Body of pancreas (tissue), 4 donors: ENCODE results near the gene MAGI1. TPM values are rescaled to one million over a fixed set of nuclear protein-coding genes. Genes with fewer than 3 reads are reported as not detected.

ENCODE experiments used
- ATAC-seq: fragments of 150-250 bp; one replicate; pipeline ENCODE4 v1.9.1; 2016
- DNase-seq, 4 donors: peaks; one replicate each; pipeline ENCODE4 v3.0.0-alpha.2; 2019
- H3K27ac ChIP-seq, 4 donors: fragments of 200-600 bp; sonication (generic); 1 replicate in 3 of 4; 2 replicates in 1 of 4; pipeline versions ENCODE4 v1.5.1 to v1.6.1; 2016 to 2019; ENCODE audit warnings: mild to moderate bottlenecking in 1 of 4, mixed read lengths in 1 of 4, moderate library complexity in 1 of 4
- H3K27me3 ChIP-seq, 2 donors: fragments of 200-600 bp; sonication (generic); one replicate each; pipeline ENCODE4 v1.6.0; 2016; ENCODE audit warnings: mild to moderate bottlenecking in 1 of 2
- H3K36me3 ChIP-seq, 2 donors: fragments of 200-600 bp; sonication (generic); replicated peaks in 1 of 2; 2 replicates each; pipeline ENCODE4 v1.5.1; 2016; ENCODE audit warnings: low read depth in 2 of 2; ENCODE audit not compliant: insufficient read depth in 1 of 2
- H3K4me1 ChIP-seq: fragments of 200-600 bp; sonication (generic); one replicate; pipeline ENCODE4 v1.6.0; 2016
- H3K4me3 ChIP-seq, 2 donors: fragments of 200-600 bp; sonication (generic); 1 replicate in 1 of 2; 2 replicates in 1 of 2; pipeline ENCODE4 v1.5.1; 2016 to 2019
- H3K9me3 ChIP-seq, 3 donors: fragments of 200-600 bp; sonication (generic); 1 replicate in 2 of 3; 2 replicates in 1 of 3; pipeline ENCODE4 v1.5.1; 2016
- CTCF ChIP-seq, 7 experiments: fragments of 450-650 bp in 4 of 7; fragments of 200-600 bp in 3 of 7; sonication (generic) in 3 of 7; IDR thresholded peaks; one replicate each; pipeline ENCODE4 v1.5.1; 2016 to 2019; ENCODE audit warnings: antibody characterized with exemption in 7 of 7
- POLR2A ChIP-seq, 3 donors: fragments of 450-650 bp; IDR thresholded peaks; one replicate each; pipeline ENCODE4 v1.6.1; 2016; ENCODE audit warnings: antibody characterized with exemption in 3 of 3, mild to moderate bottlenecking in 2 of 3
- WGBS, 2 donors: methylation state at CpG; one replicate each; pipeline ENCODE4 v1.1.5; 2017; 5-methylcytosine and 5-hydroxymethylcytosine counted together
- intact Hi-C: fragments of 100-400 bp; cut with DNase I; formaldehyde crosslinking; loops from one replicate; pipeline ENCODE4 v1.15.1; 2023
- total RNA-seq, 2 donors: library from RNA; depleted of rRNA; stranded (reverse); fragments of >200 nt; gene quantifications; one replicate each; pipeline ENCODE4 v1.1.0, GENCODE V29; 2016

The MAGI1 gene
- total RNA-seq, 2 donors from 2014 or later = 44.2 to 63.6 TPM

DNA sequence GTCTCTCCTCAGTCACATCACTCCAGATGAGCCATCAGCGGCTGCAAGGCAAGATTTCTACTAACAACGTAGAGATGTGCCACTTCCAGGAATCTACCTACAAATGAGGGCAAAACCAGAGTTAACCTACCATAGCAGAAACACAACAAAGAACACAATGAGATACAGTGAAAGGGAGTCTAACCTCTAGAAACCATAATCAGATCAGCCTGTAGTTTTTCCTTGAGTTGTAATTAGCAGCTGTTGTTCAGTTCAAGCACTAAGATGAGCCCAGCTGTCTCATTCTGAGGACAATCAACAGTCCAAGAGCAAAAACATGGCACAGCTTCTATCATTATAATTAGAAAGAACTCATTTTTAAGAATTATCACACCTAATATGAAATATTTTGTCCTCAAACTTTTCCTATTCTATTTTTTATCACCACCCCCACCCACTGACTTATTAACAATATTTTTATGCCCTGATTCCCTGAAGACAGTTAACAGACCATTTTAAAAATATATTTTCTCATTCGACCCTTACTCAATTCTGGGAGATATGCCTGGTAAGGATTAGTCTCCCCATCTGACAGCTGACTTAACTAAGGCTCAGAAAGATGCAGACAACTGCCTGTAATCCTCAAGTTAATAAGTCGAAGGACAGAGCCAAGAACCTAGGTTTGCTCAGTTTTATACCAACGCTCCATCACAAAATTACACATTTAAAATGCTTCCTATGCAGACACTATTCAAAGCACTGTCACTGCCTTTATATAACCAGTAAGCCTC, 50.1 kb downstream of the MAGI1 start:
- TF ChIP-seq POLR2A (IDR thresholded peaks at IDR 0.05) (no peak), CTCF (IDR thresholded peaks at IDR 0.05) (no peak)
- H3K4me3 ChIP-seq = no peak overlapping the region
- peaks cover 5% of the 10 kb centered on the region for H3K4me1 ChIP-seq
- 84 to 85% methylated on average over 5 of the region's 5 CpGs for WGBS, 2 donors
- ATAC-seq (no peak), DNase-seq (no peak)
- no peaks in the 10 kb centered on the region for H3K9me3 ChIP-seq
- no peak overlapping the region for H3K27ac ChIP-seq
- intact Hi-C loops = no loop called here
- H3K27me3 ChIP-seq = no peaks in the 10 kb centered on the region
- H3K36me3 ChIP-seq = no peaks in the 10 kb centered on the region

DNA sequence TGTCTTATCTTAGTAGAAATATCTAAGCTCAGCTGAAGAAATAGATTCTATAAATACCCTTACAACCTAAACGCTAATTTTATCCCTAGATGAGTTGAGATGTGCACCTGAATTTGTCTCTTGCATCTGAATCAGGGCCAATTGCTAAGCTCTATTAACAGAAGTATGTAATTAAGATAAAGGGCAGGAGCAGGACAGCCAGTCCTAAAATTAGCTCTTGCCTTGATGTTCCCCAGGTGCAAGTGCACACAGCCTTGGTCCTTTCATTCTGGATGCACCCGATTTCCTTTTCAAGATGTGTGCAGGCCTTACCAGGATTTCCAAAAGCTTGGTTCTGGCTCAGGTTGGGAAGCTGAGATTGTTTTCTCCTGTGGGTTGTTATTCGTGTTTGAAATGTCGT, 52.4 kb downstream of the MAGI1 start:
- no peaks in the 10 kb centered on the region for H3K27me3 ChIP-seq
- TF ChIP-seq POLR2A (IDR thresholded peaks at IDR 0.05) = no peak
- TF ChIP-seq CTCF (IDR thresholded peaks at IDR 0.05) = no peak
- H3K27ac ChIP-seq = no peak overlapping the region
- H3K4me1 ChIP-seq = peaks cover 5% of the 10 kb centered on the region
- ATAC-seq (no peak), DNase-seq (no peak)
- H3K9me3 ChIP-seq = no peaks in the 10 kb centered on the region
- H3K36me3 ChIP-seq = no peaks in the 10 kb centered on the region
- H3K4me3 ChIP-seq = no peak overlapping the region
- intact Hi-C loops = no loop called here
- WGBS, 2 donors = 85 to 87% methylated on average over 4 of the region's 4 CpGs

DNA sequence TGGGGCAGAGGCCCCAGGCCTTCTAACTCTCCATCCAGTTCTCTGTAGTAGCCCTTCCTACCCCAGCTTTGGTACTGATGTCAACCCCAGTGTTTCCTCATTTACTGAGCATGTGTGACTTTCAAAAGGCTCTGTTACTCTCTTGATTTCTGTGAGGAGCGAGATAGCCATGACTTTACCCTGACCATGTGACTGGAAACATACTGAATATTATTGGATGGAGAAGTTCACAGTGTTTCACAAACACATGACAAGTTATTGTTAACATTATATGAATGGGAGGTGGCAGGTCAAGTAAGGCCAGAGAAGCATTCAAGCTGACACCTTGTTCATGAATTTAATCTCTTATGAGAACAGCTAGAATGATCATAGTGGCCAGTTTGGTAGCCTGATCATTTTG, 53.7 kb downstream of the MAGI1 start:
- Histone ChIP-seq H3K4me3 (no peak overlapping the region), H3K4me1 (peaks cover 5% of the 10 kb centered on the region), H3K27ac (no peak overlapping the region), H3K27me3 (no peaks in the 10 kb centered on the region), H3K36me3 (no peaks in the 10 kb centered on the region), H3K9me3 (no peaks in the 10 kb centered on the region)
- ATAC-seq (no peak), DNase-seq (no peak)
- TF ChIP-seq CTCF (IDR thresholded peaks at IDR 0.05) = no peak
- no peak for TF ChIP-seq POLR2A (IDR thresholded peaks at IDR 0.05)
- intact Hi-C loops = no loop called here
- 71 to 87% methylated on average over 1 of the region's 1 CpG for WGBS, 2 donors

DNA sequence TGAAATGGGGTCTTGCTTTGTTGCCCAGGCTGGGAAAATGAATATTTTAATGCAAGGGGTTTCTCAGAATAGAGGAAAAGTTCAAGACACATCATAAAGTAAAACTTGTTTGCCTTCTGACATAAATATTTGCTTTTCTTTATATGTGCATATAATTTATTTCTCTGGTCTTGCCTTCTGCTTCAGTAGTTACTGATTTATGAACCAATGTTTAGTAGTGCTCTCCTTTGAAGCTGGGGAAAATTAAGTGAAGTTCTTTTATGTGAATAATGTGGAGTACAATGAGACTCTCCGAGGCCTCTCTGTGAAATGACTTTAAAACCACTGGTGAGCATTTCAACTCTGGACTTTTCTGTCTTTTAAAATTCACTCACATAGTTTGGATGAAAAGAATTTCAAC, 55.6 kb downstream of the MAGI1 start:
- 64 to 78% methylated on average over 1 of the region's 1 CpG for WGBS, 2 donors
- Histone ChIP-seq H3K27ac (no peak overlapping the region), H3K27me3 (no peaks in the 10 kb centered on the region), H3K4me1 (peaks cover 13% of the 10 kb centered on the region), H3K4me3 (no peak overlapping the region), H3K36me3 (no peaks in the 10 kb centered on the region), H3K9me3 (no peaks in the 10 kb centered on the region)
- TF ChIP-seq POLR2A (IDR thresholded peaks at IDR 0.05) (no peak), CTCF (IDR thresholded peaks at IDR 0.05) (no peak)
- ATAC-seq (no peak), DNase-seq (no peak)
- intact Hi-C loops = no loop called here

DNA sequence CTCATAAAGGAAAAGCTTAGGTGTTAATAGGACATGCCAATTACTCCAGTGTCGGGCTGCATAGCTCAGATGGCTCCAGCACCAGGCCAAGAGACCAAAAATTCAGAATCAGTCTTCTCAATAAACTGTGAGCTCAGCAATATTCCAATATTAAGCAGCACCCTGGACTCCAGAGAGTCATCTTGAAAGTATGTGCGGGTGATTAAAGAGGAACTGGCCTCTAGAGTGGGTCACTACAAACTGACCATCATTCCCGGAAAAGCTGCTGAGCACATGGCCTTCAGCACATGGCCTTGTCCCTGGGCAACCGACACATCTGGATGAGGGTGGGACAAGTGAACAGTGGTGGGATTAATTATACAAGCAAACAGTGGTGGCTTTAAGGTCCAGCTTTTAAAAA, 59.0 kb downstream of the MAGI1 start:
- intact Hi-C loops = no loop called here
- Histone ChIP-seq H3K4me3 (no peak overlapping the region), H3K36me3 (no peaks in the 10 kb centered on the region), H3K9me3 (no peaks in the 10 kb centered on the region), H3K4me1 (peaks cover 8% of the 10 kb centered on the region), H3K27me3 (no peaks in the 10 kb centered on the region), H3K27ac (peak overlapping the region in 2 of 4 donors; percentile 24 to 25)
- 78 to 92% methylated on average over 4 of the region's 4 CpGs for WGBS, 2 donors
- peak; percentile 40 for ATAC-seq
- TF ChIP-seq CTCF (IDR thresholded peaks at IDR 0.05) (no peak), POLR2A (IDR thresholded peaks at IDR 0.05) (no peak)
- no peak for DNase-seq
